ENCODE results near the gene ACTMAP.

DNA sequence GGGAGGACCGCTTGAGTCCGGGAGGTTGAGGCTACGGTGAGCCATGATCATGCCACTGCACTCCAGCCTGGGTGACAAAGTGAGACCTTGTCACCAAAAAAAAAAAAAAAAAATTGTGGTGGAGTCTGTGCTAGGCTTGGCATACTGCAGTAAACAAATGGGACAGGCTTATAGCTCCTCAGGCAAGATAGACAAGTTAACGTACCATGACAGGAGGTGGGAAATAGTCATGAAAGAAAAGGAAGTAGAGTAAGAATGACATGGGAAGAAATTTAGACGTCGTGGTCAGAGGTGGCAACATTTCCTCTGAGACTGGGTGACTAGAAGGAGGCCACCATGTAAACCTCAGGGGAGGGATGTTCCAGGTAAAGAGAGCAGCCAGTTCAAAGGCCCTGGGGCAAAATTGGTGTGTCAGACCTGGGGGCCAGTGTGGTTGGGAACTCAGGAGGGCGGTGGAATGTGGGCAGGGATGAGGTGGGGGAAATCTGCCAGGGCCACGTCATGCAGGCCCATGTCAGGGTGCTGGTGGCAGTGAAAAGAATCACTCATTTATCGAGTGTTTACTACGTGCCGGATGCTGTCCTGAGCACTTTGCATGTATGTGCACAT, 6.3 kb upstream of the ACTMAP start:
- TF ChIP-seq POLR2AphosphoS5 (IDR thresholded peaks at IDR 0.05; ENCODE audit: low read depth, low read length) (no peak; the same call in 1 of the 2 replicates), SIN3A (IDR thresholded peaks at IDR 0.05; ENCODE audit: borderline replicate concordance, insufficient read depth, low read depth, low read length) (no peak), TCF7L2 (IDR thresholded peaks at IDR 0.05; ENCODE audit: low read depth, low read length) (no peak)
- TF ChIP-seq, protein P1, sequence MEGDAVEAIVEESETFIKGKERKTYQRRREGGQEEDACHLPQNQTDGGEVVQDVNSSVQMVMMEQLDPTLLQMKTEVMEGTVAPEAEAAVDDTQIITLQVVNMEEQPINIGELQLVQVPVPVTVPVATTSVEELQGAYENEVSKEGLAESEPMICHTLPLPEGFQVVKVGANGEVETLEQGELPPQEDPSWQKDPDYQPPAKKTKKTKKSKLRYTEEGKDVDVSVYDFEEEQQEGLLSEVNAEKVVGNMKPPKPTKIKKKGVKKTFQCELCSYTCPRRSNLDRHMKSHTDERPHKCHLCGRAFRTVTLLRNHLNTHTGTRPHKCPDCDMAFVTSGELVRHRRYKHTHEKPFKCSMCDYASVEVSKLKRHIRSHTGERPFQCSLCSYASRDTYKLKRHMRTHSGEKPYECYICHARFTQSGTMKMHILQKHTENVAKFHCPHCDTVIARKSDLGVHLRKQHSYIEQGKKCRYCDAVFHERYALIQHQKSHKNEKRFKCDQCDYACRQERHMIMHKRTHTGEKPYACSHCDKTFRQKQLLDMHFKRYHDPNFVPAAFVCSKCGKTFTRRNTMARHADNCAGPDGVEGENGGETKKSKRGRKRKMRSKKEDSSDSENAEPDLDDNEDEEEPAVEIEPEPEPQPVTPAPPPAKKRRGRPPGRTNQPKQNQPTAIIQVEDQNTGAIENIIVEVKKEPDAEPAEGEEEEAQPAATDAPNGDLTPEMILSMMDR (IDR thresholded peaks at IDR 0.05) = no peak
- TF ChIP-seq, protein P2, sequence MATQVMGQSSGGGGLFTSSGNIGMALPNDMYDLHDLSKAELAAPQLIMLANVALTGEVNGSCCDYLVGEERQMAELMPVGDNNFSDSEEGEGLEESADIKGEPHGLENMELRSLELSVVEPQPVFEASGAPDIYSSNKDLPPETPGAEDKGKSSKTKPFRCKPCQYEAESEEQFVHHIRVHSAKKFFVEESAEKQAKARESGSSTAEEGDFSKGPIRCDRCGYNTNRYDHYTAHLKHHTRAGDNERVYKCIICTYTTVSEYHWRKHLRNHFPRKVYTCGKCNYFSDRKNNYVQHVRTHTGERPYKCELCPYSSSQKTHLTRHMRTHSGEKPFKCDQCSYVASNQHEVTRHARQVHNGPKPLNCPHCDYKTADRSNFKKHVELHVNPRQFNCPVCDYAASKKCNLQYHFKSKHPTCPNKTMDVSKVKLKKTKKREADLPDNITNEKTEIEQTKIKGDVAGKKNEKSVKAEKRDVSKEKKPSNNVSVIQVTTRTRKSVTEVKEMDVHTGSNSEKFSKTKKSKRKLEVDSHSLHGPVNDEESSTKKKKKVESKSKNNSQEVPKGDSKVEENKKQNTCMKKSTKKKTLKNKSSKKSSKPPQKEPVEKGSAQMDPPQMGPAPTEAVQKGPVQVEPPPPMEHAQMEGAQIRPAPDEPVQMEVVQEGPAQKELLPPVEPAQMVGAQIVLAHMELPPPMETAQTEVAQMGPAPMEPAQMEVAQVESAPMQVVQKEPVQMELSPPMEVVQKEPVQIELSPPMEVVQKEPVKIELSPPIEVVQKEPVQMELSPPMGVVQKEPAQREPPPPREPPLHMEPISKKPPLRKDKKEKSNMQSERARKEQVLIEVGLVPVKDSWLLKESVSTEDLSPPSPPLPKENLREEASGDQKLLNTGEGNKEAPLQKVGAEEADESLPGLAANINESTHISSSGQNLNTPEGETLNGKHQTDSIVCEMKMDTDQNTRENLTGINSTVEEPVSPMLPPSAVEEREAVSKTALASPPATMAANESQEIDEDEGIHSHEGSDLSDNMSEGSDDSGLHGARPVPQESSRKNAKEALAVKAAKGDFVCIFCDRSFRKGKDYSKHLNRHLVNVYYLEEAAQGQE (IDR thresholded peaks at IDR 0.05; ENCODE audit: insufficient read depth in 1 of 2, low read depth in 2 of 2, low read length in 1 of 2) = no peak
